ENCODE measurements around the gene IRGM.

IRGM gene

DNA sequence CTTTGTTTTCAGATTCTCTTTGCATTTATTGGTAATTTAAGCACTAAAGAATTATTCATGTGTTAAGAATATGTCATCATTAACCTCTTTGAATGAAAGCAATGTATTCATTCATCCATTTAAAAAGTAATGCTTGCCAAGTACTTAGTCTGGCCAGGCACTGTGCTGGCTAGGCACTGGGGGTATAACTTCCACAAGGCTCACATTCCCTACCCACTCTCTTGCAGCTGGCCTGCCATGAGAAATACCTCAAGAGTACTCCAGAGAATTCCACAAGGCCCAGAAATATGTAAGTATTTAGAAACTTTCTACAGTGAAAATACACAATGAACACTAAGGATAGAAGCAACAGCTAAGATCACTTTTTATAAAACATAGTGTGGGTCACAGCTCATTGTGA, 33.0 kb downstream of the IRGM start:
- no peaks in the 10 kb centered on the region for H3K36me3 ChIP-seq (ENCODE audit: control insufficient read depth, insufficient read depth, low read length)
- no peaks in the 10 kb centered on the region for H3K4me1 ChIP-seq (ENCODE audit: control insufficient read depth, insufficient read depth, low read length)
- H3K27me3 ChIP-seq (ENCODE audit: control insufficient read depth, insufficient read depth, low read length, poor library complexity, severe bottlenecking), result no peaks in the 10 kb centered on the region
- H3K27ac ChIP-seq (ENCODE audit: insufficient read depth, low read depth, low read length, poor library complexity, severe bottlenecking), result no peak overlapping the region
- H3K4me3 ChIP-seq (ENCODE audit: insufficient read depth, low read depth, low read length), result no peak overlapping the region
- H3K9me3 ChIP-seq (ENCODE audit: control insufficient read depth, low read length), result peaks cover 2% of the 10 kb centered on the region

DNA sequence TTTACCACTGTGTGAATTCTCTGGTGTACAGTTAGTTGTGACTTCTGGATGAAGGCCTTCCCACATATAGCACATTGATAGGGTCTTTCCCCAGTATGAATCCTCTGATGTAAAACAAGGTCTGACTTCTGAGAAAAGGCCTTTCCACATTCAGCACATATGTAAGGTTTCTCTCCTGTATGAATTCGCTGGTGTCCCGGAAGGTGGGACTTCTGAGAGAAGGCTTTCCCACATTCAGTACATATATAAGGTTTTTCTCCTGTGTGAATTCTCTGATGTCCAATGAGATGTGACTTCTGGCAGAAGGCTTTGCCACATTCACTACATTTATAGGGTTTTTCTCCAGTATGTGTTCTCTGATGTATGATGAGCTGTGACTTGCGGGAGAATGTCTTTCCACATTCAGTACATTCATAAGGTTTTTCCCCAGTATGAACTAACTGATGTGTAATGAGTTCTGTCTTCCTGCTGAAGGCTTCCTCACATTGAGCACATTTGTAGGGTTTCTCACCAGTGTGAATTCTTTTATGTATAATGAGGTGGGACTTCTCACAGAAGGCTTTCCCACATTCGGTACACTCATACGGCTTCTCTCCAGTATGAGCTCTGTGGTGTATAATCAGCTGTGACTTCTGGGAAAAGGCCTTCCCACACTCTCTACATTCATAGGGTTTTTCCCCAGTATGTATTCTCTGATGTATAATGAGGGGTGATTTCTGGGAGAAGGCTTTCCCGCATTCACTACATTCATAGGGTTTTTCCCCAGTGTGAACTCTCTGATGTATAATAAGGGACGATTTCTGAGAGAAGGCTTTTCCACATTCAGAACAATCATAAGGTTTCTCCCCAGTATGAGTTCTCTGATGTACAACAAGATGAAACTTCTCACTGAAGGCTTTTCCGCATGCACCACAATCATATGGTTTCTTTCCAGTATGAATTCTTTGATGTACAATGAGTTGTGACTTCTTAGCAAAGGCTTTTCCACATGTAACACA, 49.4 kb downstream of the IRGM start:
- H3K27ac ChIP-seq (ENCODE audit: insufficient read depth, low read depth, low read length, poor library complexity, severe bottlenecking), result no peak overlapping the region
- peaks cover 35% of the 10 kb centered on the region for H3K9me3 ChIP-seq (ENCODE audit: control insufficient read depth, low read length)
- H3K4me1 ChIP-seq (ENCODE audit: control insufficient read depth, insufficient read depth, low read length), result no peaks in the 10 kb centered on the region
- 80 to 92% methylated on average over 1 to 8 of the region's 8 CpGs for WGBS, 2 experiments
- peaks cover 61% of the 10 kb centered on the region for H3K36me3 ChIP-seq (ENCODE audit: control insufficient read depth, insufficient read depth, low read length)
- H3K27me3 ChIP-seq (ENCODE audit: control insufficient read depth, insufficient read depth, low read length, poor library complexity, severe bottlenecking), result no peaks in the 10 kb centered on the region
- H3K4me3 ChIP-seq (ENCODE audit: insufficient read depth, low read depth, low read length), result no peak overlapping the region

Data from ectodermal cell (in vitro differentiated cells).